Measurements from ENCODE around the gene ILF2. TPM values are rescaled to one million over a fixed set of nuclear protein-coding genes. Genes with fewer than 3 reads are reported as not detected.
A peak's percentile ranks its signal among the peaks of the same experiment; 100 is the strongest.
"Not testable (repeated sequence)": the region's sequence is repeated elsewhere in the genome, so short reads cannot be mapped to it uniquely, and the experiment has no call there.

ILF2 gene
- total RNA-seq, 1 donor from 2014 or later: 262 TPM

DNA sequence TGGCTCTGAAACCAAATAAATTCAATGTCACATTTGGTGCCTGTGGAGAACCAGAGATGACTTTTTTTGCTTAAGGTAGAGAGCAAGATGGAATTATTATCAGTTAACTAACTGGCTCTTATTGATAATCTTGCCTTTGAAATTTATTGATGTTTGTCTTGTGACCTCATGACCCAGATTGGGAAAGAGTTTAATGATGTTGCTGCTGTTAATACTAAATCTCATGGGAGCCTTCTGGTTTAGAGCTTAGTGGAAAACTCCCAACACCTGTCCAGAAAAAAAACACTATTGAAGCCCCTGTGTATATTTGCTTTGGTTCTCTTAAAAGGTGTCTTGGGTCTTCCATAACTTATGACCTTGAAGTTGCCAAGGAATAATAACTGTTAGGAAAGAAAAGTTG, 27.0 kb downstream of the ILF2 start:
- peak overlapping the region; percentile 49 for H3K27ac Mint-ChIP-seq
- no peak for DNase-seq (ENCODE audit: low spot score, unreplicated experiment)
- H3K27me3 Mint-ChIP-seq: no peaks in the 10 kb centered on the region
- H3K9me3 Mint-ChIP-seq (ENCODE audit: low read depth): no peaks in the 10 kb centered on the region
- TF ChIP-seq, protein P1, sequence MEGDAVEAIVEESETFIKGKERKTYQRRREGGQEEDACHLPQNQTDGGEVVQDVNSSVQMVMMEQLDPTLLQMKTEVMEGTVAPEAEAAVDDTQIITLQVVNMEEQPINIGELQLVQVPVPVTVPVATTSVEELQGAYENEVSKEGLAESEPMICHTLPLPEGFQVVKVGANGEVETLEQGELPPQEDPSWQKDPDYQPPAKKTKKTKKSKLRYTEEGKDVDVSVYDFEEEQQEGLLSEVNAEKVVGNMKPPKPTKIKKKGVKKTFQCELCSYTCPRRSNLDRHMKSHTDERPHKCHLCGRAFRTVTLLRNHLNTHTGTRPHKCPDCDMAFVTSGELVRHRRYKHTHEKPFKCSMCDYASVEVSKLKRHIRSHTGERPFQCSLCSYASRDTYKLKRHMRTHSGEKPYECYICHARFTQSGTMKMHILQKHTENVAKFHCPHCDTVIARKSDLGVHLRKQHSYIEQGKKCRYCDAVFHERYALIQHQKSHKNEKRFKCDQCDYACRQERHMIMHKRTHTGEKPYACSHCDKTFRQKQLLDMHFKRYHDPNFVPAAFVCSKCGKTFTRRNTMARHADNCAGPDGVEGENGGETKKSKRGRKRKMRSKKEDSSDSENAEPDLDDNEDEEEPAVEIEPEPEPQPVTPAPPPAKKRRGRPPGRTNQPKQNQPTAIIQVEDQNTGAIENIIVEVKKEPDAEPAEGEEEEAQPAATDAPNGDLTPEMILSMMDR (IDR thresholded peaks at IDR 0.05; ENCODE audit: unreplicated experiment): no peak
- peaks cover 39% of the 10 kb centered on the region for H3K36me3 Mint-ChIP-seq (ENCODE audit: insufficient read depth)
- H3K4me3 Mint-ChIP-seq (ENCODE audit: low read depth): peak overlapping the region; percentile 22
- H3K4me1 Mint-ChIP-seq (ENCODE audit: low read depth): peaks cover 33% of the 10 kb centered on the region

DNA sequence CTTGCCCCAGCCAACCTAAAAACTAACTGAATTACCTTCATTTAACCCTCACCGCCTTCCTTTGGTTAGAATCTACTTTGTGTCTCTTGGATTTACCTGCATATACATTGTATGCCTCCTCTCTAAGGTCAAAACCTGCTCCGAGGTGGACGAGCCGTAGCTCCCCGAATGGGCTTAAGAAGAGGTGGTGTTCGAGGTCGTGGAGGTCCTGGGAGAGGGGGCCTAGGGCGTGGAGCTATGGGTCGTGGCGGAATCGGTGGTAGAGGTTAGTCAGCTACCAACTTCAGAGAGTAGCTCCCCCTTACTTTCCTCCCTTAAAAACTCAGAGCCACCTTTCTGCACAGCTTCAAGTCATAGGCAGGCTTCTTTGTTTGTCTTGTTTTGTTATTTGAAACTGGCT, 27.7 kb downstream of the ILF2 start:
- Mint-ChIP-seq H3K27me3 (no peaks in the 10 kb centered on the region), H3K9me3 (ENCODE audit: low read depth) (no peaks in the 10 kb centered on the region), H3K27ac (no peak overlapping the region), H3K36me3 (ENCODE audit: insufficient read depth) (peaks cover 43% of the 10 kb centered on the region), H3K4me3 (ENCODE audit: low read depth) (peak overlapping the region; percentile 22), H3K4me1 (ENCODE audit: low read depth) (peaks cover 36% of the 10 kb centered on the region)
- no peak for DNase-seq (ENCODE audit: low spot score, unreplicated experiment)
- TF ChIP-seq, protein P1 (IDR thresholded peaks at IDR 0.05; ENCODE audit: unreplicated experiment): no peak

DNA sequence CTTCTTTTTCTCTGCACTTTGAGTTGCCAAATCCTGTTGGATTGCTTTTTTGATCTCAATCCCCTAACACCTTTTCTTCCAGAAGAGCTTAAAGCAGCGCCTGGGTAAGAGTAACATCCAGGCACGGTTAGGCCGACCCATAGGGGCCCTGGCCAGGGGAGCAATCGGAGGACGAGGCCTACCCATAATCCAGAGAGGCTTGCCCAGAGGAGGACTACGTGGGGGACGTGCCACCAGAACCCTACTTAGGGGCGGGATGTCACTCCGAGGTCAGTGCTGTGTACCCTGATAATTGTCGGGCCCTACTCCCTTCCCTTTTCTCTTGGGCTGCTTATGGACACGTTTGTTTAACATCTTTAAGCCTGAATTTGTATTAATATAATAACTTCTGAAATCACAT, 28.6 kb downstream of the ILF2 start:
- Mint-ChIP-seq H3K27ac (peak overlapping the region; percentile 60), H3K36me3 (ENCODE audit: insufficient read depth) (peaks cover 46% of the 10 kb centered on the region), H3K4me3 (ENCODE audit: low read depth) (no peak overlapping the region), H3K9me3 (ENCODE audit: low read depth) (no peaks in the 10 kb centered on the region), H3K27me3 (no peaks in the 10 kb centered on the region), H3K4me1 (ENCODE audit: low read depth) (peaks cover 38% of the 10 kb centered on the region)
- DNase-seq (ENCODE audit: low spot score, unreplicated experiment): no peak
- TF ChIP-seq, protein P1 (IDR thresholded peaks at IDR 0.05; ENCODE audit: unreplicated experiment): no peak

DNA sequence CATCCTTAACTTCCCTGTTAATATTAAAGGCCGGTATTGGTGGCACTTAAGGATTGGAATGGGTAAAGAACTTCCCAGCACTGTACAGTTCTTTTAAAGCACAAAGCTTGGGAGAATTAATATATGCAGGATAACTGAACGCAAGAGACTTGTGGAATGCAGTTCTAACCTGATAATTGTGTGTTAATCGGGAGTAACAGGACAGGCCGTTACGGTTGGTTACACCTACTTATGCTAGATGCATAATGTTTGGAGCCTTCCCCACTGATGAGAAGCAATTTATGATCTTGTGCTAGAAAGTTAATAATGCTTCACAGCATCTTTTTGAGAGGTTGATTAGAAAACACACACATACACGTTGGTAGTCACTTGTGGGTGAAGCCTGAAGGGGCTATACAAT, 29.9 kb downstream of the ILF2 start:
- Mint-ChIP-seq H3K27ac (no peak overlapping the region), H3K9me3 (ENCODE audit: low read depth) (no peaks in the 10 kb centered on the region), H3K27me3 (no peaks in the 10 kb centered on the region), H3K4me1 (ENCODE audit: low read depth) (peaks cover 42% of the 10 kb centered on the region), H3K36me3 (ENCODE audit: insufficient read depth) (peaks cover 48% of the 10 kb centered on the region), H3K4me3 (ENCODE audit: low read depth) (no peak overlapping the region)
- no peak for DNase-seq (ENCODE audit: low spot score, unreplicated experiment)
- TF ChIP-seq, protein P1 (IDR thresholded peaks at IDR 0.05; ENCODE audit: unreplicated experiment): no peak

DNA sequence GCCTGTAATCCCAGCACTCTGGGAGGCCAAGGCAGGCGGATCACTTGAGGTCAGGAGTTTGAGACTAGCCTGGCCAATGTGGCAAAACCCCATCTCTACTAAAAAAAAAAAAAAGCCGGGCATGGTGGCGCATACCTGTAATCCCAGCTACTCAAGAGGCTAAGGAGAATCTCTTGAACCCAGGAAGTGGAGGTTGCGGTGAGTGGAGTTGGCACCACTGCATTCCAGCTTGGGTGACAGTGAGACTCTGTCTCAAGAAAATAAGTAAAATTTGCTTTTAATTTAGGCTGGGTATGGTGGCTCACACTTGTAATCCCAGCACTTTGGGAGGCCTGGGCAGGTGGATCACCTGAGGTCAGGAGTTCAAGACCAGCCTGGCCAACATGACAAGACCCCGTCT, 30.6 kb downstream of the ILF2 start:
- not testable (repeated sequence) for H3K27me3 Mint-ChIP-seq; H3K27ac Mint-ChIP-seq; DNase-seq (ENCODE audit: low spot score, unreplicated experiment); H3K9me3 Mint-ChIP-seq (ENCODE audit: low read depth); H3K4me3 Mint-ChIP-seq (ENCODE audit: low read depth)
- Mint-ChIP-seq H3K36me3 (ENCODE audit: insufficient read depth) (peaks cover 43% of the 10 kb centered on the region), H3K4me1 (ENCODE audit: low read depth) (peaks cover 44% of the 10 kb centered on the region)

DNA sequence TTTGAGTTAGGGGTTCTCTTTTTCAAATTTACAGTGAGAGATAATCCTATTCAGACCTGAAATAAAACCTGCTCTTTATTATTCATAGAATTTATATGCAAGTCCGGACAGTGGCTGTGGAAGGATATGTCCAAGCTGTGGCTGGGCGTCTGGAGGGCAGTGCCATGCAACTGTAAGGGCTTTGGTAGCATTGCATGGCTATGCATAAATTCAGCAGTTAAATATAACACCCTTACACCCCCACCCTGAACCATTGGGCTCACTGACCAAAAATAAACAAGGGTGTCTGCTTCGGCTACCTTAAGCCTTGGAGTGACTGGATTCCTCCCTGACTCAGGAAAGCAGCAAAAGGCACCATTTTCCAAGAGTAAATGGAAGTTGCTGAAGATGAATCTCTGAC, 31.5 kb downstream of the ILF2 start:
- H3K27me3 Mint-ChIP-seq: no peaks in the 10 kb centered on the region
- H3K9me3 Mint-ChIP-seq (ENCODE audit: low read depth): no peaks in the 10 kb centered on the region
- no peak overlapping the region for H3K4me3 Mint-ChIP-seq (ENCODE audit: low read depth)
- H3K4me1 Mint-ChIP-seq (ENCODE audit: low read depth): peaks cover 42% of the 10 kb centered on the region
- peaks cover 42% of the 10 kb centered on the region for H3K36me3 Mint-ChIP-seq (ENCODE audit: insufficient read depth)
- no peak for DNase-seq (ENCODE audit: low spot score, unreplicated experiment)
- TF ChIP-seq, protein P1 (IDR thresholded peaks at IDR 0.05; ENCODE audit: unreplicated experiment): no peak
- no peak overlapping the region for H3K27ac Mint-ChIP-seq

Data from progenitor cell of endocrine pancreas (in vitro differentiated cells).